HG03520 (cell line): ENCODE results near the gene RASSF4.
A peak's percentile ranks its signal among the peaks of the same experiment; 100 is the strongest.

Experiments used
- ATAC-seq: cut with Tn5 transposase; IDR thresholded peaks from one replicate; pipeline ENCODE4 v1.9.1; 2021; ENCODE audit warnings: mild to moderate bottlenecking, moderate library complexity; ENCODE audit not compliant: unreplicated experiment

Gene RASSF4

GRCh38 chr10:44974628-44975430 is 15.2 kb downstream of the RASSF4 start:
- ATAC-seq, result peak; percentile 80

- no peak for ATAC-seq
Observed at GRCh38 chr10:44975431-44976331, 16.1 kb downstream of the RASSF4 start.

DNA sequence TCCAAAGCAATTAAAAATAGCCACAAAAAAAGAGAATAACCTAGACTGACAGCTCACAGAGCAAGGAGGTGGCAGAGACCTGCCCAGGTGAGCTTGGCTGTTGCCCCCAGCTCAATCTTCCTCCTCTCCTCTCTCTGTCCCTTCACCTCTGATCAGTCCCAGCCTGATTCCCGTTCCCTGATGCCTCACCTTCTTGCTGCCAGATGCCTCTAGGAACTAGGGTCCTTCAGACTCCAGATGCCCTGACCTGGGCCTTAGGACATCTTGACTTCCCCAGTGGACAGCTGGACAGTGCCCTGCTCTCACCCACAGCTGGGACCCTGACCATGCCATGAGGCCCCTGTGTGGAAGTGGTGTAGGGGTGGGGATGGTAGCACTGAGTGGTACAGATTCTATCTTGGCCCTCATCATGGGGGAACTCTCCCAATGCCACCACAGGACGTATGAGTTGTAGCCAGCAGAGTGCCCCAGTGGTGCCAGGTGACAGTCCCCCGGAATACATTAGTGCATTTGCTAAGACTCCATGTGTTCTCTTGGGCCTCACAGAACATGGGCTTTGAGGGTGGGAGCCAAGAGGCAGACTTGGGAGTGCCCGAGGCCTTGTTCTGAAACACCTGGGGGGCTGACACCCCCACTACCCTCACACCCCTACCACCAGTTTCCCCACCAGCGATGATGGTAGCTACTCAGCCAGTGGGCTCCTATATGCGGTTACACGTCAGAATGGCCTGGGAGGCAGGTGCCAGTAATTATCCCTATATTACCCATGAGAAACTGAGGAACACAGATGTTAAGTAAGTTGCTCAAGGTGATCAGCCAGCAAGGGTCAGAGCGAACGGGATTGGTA is 17.0 kb downstream of the RASSF4 start:
- no peak for ATAC-seq

GRCh38 chr10:44977287-44978212 is 17.9 kb downstream of the RASSF4 start:
- ATAC-seq, result no peak

- no peak for ATAC-seq
Observed at GRCh38 chr10:44978213-44978569, 18.6 kb downstream of the RASSF4 start.

DNA sequence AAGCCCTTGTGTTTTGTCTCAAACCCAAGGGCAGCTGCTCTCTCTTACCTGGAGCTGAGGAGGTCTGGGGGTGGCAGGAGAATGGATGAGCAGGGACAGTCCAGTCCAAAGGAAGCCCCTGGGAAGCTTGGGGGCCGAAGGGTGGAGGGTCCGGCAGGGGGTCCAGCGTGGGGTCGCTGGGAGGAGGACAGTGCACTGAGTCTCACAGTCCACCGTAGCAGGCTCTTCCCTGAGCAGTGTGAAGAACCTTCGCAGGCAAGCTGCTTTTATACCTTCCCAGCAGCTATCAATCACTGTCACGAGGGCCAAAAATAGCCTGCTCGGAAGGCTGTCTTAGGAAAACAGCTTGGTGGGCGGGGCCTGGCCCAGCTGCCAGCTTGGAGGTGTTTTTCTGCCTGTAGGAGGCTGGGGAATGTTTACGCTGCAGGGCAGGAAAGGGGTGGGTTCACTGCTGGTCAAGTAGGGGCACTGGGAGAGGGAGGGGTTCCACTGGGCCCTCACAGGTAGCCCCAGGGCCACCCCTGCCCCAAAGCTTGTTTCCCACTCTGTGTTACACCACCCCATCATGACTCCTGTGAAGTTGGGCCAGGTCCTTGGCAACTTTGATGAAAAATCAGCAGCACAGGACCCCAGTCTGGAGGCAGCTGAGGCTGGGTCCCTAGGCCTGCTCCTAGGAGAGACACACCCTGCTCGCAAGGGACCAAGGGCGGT is 19.1 kb downstream of the RASSF4 start, which contains the start of gene DEPP1:
Gene DEPP1 (minus strand): TSS at position 240 of the 711 bp plus-strand sequence. CDS start 779 bp downstream, outside the sequence.
- ATAC-seq, result no peak

- no peak for ATAC-seq
Observed at GRCh38 chr10:44979281-44980191, 19.9 kb downstream of the RASSF4 start.

DNA sequence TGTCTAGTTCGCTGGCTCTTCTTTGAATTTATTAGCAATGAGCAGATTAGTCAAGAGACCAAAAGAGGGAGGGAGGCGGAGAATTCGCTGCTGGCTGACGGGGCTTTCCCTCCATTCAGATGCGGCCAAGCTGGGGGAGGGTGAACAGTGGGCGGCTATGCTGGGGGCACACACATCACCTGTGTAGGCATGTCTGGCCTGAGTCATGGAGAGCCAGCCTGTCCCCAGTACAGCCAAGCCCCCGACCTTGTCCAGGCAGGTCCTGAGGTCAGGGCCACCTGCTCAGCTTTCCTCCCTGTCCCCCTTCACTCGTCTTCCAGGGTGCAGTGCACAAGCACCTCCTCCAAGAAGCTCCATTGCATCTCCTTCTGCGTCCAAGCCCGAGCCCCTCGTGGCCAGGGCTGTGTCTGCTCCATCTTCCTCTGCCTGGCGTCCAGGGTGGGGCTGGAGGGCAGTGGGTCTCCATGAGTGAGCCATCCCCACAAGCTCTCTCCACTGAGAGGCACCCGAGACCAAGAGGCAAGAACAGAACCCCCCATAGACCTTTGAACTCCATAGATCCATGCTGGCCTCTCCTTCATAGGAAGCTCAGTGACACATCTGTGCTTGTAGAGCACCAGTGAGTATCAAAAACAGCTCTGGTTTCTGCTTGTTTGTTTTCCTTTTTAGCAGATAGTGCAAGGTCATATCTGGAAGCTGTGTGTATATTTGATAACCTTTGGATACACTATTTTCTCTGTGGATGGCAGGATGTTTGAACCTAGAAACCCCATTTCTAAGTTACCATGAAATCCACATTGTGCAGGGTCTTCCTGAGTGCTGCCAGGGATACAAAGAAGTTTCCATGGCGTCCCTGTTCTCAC is 20.9 kb downstream of the RASSF4 start:
- no peak for ATAC-seq

GRCh38 chr10:44981172-44982113 is 21.8 kb downstream of the RASSF4 start:
- ATAC-seq, result peak; percentile 59

- no peak for ATAC-seq
Observed at GRCh38 chr10:44982114-44982460, 22.5 kb downstream of the RASSF4 start.

- no peak for ATAC-seq
Observed at GRCh38 chr10:44982496-44982895, 22.9 kb downstream of the RASSF4 start.

GRCh38 chr10:44983066-44983894 is 23.7 kb downstream of the RASSF4 start:
- ATAC-seq, result no peak

- no peak for ATAC-seq
Observed at GRCh38 chr10:44983895-44984278, 24.3 kb downstream of the RASSF4 start.

GRCh38 chr10:44984671-44985101 is 25.1 kb downstream of the RASSF4 start:
- no peak for ATAC-seq

DNA sequence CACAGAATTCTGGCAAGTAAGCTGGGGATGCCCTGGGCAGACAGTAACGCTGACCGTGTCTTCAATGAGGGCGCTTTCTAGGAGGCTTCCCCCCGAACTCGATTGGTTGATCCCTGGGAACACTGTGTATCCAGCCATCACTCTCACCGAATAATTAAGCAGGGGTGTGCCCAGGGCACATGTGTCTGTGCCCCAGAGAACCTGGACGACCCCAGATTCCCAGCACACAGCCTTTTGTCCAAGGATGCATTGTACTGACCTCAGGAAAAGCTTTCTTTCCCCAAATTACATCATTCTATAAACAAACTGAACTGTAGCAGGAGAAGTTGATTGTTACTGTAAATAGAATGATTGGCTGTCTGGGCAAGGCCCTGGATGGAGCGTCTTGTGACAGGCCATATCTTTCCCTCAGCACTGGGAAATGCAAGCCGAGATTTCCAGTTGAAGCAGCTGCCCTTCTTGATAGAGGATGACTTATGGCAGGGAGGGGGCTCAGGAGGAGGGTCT is 25.6 kb downstream of the RASSF4 start:
- ATAC-seq, result no peak
